Right lung (tissue), 5 donors: ENCODE measurements around the gene RTL5. TPM values are rescaled to one million over a fixed set of nuclear protein-coding genes. Genes with fewer than 3 reads are reported as not detected.

Source experiments
- DNase-seq, 2 donors: peaks; one replicate each; pipeline ENCODE4 v3.0.0-alpha.2; 2013
- polyA plus RNA-seq, 5 donors: library from polyadenylated mRNA; unstranded; fragments of 120-200 nt; gene quantifications; one replicate each; pipeline versions ENCODE4 v1.2.1 to v1.2.3, GENCODE V29; 2013; ENCODE audit warnings: inconsistent platforms in 1 of 5, low replicate concordance in 1 of 5; ENCODE audit not compliant: insufficient read length in 5 of 5, insufficient read depth in 1 of 5

The RTL5 gene
- polyA plus RNA-seq, 5 donors, result 20.2 to 29.8 (median 21.2) TPM

GRCh38 chrX:72132456-72132855 is 741 bp upstream of the RTL5 start:
- DNase-seq, result no peak

- no peak for DNase-seq
These were observed 909 bp downstream of the RTL5 start for GRCh38 chrX:72130762-72131250.

- DNase-seq, result no peak
These were observed 1.5 kb downstream of the RTL5 start for GRCh38 chrX:72130156-72130761.

- DNase-seq, result no peak
These were observed 2.1 kb downstream of the RTL5 start for GRCh38 chrX:72129661-72130060.

GRCh38 chrX:72128881-72129280 is 2.8 kb downstream of the RTL5 start:
- DNase-seq, result no peak

- DNase-seq, result no peak
These were observed 3.4 kb downstream of the RTL5 start for GRCh38 chrX:72128183-72128834.

- no peak for DNase-seq
These were observed 4.4 kb downstream of the RTL5 start for GRCh38 chrX:72127332-72127731.

- peak; percentile 78 to 85 for DNase-seq
These were observed 5.1 kb downstream of the RTL5 start for GRCh38 chrX:72126539-72127140.

- no peak for DNase-seq
These were observed 5.7 kb downstream of the RTL5 start for GRCh38 chrX:72126048-72126415.

GRCh38 chrX:72125331-72126047 is 6.2 kb downstream of the RTL5 start:
- DNase-seq, result no peak

GRCh38 chrX:72124540-72125201 is 7.0 kb downstream of the RTL5 start:
- DNase-seq, result no peak

- DNase-seq, result peak; percentile 79 to 80
These were observed 8.1 kb downstream of the RTL5 start for GRCh38 chrX:72123471-72124185.

- no peak for DNase-seq
These were observed 8.9 kb downstream of the RTL5 start for GRCh38 chrX:72122621-72123337.

- DNase-seq, result peak; percentile 61 to 66
These were observed 10.3 kb downstream of the RTL5 start for GRCh38 chrX:72121383-72121782.

GRCh38 chrX:72120837-72121236 is 10.9 kb downstream of the RTL5 start:
- no peak for DNase-seq

- DNase-seq, result no peak
These were observed 14.0 kb downstream of the RTL5 start for GRCh38 chrX:72117636-72118210.

- DNase-seq, result no peak
These were observed 16.3 kb downstream of the RTL5 start for GRCh38 chrX:72115380-72115779.

GRCh38 chrX:72114807-72115206 is 16.9 kb downstream of the RTL5 start:
- no peak for DNase-seq

GRCh38 chrX:72114306-72114705 is 17.4 kb downstream of the RTL5 start:
- DNase-seq, result no peak

- DNase-seq, result no peak
These were observed 18.3 kb downstream of the RTL5 start for GRCh38 chrX:72113461-72113860.
